ENCODE results near the gene GLDN.

DNA sequence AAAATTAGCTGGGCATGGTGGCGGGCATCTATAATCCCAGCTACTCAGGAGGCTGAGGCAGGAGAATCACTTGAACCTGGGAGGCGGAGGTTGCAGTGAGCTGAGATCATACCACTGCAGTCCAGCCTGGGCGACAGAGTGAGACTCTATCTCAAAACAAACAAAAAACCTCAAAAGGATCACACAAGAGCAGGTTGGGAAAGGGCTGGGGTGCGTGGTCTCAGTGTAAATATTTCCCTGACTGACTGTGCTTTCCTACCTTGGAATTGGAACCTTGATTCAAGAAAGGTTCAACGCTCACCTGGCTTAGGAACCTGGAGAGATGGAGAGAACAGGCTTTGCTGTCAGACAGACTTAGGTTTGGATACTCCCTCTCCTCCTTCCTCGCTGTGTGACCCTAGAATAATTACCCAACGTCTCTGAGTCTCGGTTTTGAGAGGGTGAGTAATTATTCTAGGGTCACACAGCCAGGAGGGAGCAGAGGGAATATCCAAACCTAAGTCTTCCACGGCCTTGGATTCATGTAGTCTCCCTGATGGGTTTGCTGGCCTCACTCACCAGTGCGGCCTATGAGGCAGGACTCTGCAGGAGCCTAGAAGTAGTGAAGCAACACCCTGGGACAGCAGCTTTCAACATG is 27.7 kb upstream of the GLDN start:
- TF ChIP-seq POLR2A (IDR thresholded peaks at IDR 0.05; ENCODE audit: low read depth, low read length) = no peak
- no peak for TF ChIP-seq POLR2AphosphoS5 (IDR thresholded peaks at IDR 0.05; ENCODE audit: low read depth, low read length)
- TF ChIP-seq TAF1 (IDR thresholded peaks at IDR 0.05; ENCODE audit: borderline replicate concordance, low read depth, low read length) = no peak
